Central memory CD4-positive, alpha-beta T cell (primary cell): Measurements from ENCODE around the gene TMEM132E.
"Not testable (repeated sequence)": the region's sequence is repeated elsewhere in the genome, so short reads cannot be mapped to it uniquely, and the experiment has no call there.

ENCODE experiments used
- DNase-seq: peaks from one replicate; pipeline ENCODE4 v3.0.0; 2022
- total RNA-seq, 3 experiments: gene quantifications; one replicate each; lab custom pipeline; 2026; lab: John Stamatoyannopoulos, UW

Gene TMEM132E, protein sequence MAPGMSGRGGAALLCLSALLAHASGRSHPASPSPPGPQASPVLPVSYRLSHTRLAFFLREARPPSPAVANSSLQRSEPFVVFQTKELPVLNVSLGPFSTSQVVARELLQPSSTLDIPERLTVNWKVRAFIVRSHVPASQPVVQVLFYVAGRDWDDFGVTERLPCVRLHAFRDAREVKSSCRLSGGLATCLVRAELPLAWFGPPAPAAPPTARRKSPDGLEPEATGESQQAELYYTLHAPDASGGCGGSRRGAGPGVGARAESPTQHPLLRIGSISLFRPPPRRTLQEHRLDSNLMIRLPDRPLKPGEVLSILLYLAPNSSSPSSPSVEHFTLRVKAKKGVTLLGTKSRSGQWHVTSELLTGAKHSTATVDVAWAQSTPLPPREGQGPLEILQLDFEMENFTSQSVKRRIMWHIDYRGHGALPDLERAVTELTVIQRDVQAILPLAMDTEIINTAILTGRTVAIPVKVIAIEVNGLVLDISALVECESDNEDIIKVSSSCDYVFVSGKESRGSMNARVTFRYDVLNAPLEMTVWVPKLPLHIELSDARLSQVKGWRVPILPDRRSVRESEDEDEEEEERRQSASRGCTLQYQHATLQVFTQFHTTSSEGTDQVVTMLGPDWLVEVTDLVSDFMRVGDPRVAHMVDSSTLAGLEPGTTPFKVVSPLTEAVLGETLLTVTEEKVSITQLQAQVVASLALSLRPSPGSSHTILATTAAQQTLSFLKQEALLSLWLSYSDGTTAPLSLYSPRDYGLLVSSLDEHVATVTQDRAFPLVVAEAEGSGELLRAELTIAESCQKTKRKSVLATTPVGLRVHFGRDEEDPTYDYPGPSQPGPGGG (N-terminal part only)
- total RNA-seq: 0.21 to 0.76 (median 0.39) reads per million in 3 experiments

DNA sequence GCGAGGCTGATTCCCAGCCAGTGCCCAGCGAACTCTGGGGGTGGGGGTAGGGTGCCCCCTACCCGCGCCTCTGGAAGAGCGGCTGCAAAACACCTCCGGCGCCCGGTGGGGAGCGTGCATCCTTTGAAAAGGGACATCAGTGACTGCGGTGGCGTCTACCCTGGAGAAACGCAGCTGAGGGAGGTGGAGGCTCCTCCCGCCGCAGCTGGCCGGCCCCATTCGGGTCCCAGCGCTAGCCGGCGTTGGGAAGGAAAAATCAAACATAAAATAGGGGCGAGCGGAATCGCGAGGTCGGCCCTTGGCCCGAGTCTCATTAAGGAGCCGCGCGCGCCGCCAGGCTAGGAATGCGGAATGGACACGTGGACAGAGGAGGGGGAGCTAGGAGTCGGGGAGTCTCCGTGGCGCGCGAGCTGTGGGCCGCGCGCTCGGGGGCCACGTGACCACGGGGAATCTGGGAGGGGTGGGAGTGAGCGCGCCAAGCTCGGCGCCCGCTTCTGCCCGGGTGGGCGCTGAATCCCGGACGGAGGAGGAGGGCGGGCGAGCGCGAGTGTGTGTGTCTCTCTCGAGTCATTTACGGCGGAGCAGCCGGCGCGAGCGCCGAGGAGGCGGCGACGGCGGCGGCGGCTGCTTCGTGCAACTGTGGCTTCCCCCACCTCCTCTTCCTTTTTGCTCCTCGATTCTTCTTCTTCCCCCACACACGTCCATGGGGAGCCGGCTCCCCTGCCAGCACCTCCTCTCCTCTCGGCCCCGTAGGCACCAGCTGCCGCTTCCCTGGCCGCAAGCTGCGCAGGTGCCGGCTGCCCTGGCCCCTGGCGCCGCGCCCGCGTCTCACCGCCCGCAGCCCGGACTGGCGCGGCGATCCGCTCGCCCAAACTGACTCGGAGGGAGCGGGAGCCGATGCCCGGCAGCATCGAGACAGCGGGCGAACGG, at the start of gene TMEM132E:
Gene TMEM132E, plus strand, starts transcription at position 566 of the 930 bp plus-strand sequence. CDS start 1,495 bp downstream, outside the sequence.
- DNase-seq: no peak

DNA sequence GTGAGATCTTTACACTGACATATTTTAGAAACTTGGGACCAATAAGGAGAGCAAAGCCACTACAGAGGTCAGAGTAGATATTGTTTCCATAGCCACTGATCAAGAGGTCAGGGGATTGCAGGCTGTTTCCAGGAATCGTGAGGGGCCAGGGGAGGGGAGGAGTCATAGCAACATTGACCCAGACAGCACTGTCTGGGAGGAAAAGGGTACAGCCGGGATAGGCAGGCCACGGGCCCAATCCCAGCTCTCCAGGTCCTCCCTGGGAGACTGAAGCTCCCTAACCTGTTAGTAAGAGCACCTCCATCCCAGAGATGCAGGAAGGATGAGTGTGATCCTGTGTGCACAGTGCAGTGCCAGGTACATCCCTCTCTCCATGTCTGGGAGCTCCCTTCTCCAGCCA, 48.5 kb upstream of the TMEM132E start:
- DNase-seq: no peak

DNA sequence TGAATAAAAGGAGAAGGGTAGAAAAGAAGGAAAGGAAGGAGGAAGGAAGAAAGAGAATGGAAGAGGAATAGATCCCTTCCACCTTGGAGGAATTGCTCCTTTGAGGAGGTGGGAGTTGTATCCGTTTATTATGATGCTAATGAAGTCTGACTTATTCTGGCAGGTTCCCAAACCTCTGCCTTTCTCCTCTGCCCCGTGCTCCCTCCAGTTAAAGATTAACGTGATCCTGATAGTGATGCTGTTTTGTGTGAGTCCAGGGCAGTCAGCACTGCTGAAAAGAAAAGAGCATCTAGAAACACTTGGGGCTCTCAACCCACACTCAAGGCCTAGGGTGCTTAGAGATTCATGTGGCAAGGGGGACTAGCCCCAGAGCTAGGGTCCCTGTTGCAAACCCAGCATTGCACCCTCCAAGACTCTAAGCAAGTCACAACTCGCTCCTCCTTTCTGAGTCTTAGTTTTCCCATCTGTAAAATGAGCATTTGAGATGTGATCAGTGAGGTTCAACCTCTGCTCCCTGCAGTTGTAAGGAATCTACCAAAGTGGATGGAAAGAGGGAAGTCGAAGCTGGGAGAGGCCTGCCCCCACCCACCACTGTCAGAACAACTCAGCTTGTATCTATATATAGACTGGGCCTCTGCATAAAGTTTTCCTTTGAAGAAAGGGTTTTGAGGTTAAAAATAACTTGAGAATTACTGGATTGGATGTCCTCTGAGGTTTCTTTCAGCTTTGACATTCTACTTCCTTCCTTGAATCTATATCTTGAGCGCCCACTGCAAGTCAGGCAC, 46.9 kb upstream of the TMEM132E start:
- no peak for DNase-seq

DNA sequence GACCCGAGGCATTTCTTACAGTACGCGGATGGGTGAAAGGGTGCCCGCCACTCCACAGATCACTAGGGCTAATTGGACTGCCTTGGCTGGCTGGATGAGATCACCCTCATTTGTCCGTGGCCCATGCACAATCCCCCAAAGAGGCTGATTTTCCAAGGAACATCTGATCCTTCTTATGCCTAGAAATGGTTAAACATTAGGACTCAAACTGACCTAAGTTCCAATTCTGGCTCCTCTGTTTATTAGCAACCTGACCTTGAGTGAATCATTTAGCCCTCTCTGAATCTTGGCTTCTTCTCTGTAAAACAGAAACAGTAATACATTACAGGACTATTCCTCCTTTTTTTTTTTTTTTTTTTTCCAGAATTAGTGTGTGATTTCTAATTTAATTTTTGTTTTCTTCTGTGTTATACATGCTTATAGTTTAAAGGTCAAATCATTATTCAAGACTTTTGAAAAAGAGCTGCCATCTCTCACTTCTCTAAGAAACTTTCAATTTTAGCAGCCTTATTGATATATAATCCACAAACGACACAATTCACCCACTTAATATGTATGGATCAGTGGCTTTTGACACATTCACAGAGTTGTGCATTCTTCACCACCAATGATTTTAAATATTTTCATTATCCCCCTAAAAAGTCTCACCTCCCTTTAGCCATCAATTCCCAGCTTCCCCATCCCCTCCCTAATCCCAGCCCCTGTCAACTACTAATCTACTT, 45.4 kb upstream of the TMEM132E start:
- no peak for DNase-seq

DNA sequence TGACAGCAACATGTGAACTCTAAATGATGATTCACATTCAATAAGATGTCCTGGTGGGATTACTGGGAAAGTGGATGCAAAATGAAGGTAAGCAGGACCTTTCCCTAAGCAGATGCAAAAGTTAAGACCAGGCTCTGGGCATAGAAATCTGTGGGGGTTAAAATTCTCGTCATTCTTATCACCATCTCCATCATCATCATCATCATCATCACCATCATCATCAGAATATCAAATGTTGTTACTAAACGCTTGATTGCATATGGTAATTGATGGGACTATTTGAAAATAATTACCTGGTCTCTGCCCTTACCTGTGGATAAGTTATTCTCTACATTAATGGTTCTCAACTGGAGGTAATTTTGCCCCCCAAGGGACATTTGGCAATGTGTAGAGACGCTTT, 41.9 kb upstream of the TMEM132E start:
- no peak for DNase-seq

DNA sequence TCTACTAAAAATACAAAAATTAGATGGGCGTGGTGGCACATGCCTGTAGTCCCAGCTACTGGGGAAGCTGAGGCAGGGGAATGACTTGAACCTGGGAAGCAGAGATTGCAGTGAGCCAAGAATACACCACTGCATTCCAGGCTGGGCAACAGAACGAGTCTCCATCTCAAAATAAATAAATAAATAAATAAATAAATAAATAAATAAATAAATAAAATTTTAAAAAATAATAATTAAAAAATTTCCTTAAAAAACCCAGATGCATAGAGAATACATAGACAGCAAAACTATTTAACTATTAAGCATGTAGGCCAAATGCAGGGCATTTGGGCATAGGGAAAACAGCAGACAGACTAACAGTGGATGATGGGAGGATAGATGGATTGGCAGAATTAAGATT, 40.8 kb upstream of the TMEM132E start:
- not testable (repeated sequence) for DNase-seq

DNA sequence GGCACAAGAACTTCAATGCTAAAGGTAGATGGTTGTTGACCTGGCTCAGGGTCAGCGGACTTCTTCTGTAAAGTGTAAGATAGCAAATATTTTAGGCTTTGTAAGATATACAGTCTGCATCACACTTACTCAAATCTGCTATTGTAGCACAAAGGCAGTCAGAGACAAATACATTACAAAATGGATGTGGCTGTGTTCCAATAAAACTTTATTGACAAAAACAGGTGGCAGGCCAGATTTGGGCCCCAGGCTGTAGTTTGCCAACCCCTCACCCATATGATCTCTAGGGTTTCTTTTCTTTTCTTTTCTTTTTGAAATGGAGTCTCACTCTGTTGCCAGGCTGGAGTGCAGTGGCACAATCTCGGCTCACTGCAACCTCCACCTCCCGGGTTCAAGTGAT, 39.5 kb upstream of the TMEM132E start:
- no peak for DNase-seq

DNA sequence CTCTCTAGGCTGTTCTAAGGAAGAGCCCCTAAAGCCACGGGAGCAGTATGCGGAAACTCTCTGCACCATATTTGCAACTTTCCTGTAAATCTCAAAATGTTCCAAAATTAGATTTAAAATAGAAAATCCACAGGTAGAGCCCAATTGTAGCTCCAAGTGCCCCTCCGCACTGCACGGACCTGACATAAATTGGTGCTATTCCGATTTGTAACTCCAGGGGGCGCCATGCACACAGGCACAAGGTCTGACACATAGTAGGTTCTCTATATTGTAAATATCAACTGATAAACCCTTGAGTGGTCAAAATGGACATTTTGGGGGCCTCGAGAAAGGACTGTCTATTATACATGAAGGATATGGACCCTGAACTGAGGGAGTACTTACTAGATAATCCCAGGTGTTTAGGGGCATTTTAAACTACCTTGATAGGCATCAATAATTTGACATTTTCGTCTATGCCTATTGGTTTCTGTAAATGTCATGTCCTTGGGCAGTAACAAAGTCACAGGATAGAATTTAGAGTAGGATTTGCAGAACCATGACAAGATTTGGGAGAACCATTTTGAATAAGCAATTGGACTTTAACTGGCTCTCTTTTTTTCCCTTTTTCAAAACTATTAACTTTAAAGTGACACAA, 36.6 kb upstream of the TMEM132E start:
- peak; percentile 40 for DNase-seq

DNA sequence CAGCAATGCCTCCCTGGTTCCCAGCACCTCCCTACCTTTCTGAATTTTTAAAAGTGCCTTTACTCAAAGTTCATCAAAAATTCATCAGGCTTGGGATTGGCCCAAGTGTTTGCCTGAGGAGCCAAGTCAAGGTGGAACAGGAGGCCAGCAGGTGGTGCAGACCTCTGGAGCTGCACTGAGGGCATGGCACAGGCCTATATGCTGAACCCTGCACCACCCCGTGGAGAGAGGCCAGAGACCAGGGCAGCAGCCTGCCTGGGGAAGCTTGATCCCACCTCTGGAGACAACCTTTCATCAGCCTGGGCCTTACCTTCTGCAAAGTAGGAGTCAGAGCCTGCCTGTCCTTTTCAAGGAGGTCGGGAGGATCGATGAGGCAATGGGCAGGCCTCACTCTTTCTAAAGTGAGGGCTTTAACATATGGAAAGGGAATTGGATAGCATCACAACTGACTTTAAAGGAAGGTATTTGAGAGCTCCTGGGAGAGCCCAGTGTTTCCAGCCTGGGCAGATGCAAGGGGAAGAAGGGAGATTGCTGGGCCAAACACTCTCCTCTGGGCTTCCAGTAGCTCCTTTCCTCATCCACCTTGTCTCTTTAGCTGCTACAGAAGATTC, 31.8 kb upstream of the TMEM132E start:
- no peak for DNase-seq

DNA sequence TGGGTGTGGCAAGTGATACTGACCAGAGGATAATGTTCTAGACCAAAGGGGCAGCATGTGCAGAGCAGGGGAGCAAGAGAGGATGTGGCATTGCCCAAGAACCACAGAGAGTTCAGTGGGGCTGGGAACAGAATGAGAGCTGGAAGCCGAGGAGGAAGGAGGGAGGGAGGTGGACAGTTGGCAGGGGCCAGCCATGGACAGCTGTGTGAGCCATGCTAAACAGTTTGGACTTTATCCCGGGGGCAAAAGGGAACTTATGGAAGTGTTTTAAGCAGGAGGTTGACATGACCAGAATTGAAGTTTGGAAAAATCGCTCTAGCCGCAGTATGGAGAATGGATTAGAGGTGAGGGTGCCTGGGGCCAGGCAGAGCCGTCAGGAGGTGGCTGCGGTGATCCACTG, 29.4 kb upstream of the TMEM132E start:
- DNase-seq: no peak

DNA sequence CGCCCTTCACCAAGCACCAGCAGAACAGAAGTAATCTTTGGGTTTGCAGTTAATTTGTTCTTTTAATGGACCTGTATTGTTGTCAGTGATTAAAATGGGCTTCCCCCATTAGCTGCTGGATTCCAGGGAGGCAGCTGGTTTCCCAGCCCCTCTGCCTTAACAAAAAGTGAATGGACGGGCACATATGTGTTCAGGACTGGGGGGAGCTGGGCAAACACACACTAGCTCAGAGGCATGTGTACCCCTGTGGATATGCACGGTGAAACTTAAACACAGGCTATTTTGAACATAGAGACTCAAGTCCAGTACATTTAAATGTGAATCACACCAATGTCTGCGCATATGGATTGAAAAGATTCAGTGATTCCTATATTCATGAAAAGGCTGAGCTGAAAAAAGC, 25.5 kb upstream of the TMEM132E start:
- DNase-seq: no peak

DNA sequence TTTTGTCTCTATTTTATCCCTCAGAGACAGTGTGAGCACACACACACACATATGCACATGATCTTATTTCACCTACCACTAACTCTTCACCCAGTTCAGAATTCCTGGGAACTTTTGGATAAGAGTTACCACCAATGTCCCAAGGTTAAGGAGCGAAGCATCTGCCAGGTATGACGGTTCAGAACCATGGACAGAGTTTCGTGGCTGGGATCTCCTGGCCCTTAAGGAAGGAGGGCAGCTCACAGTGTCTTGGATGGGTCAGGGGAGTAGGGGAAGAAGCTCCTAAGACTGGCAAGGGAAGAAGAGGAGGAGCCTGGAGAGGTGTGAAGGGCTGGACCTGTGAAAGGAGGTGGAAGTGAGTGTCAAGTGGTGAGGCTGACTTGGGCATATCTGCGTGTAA, 23.0 kb upstream of the TMEM132E start:
- DNase-seq: no peak

DNA sequence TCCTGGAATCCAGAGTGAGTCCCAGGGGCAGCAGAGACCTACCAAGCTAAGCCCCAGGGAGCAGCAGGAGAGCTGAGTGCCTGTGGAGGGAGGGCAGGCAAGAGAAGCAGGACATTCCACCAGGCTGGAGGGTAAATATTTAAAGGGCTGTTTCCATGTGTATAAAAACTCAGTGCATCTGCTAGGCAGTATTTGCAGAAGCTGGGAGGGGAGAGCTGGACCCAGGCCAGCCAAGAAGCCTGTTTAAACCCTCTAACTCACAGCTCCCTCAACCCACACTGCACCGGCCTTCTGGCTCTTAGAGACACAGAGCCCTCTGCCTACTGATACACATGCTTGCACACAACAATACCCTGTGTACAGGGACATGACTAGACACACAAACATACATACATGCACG, 22.5 kb upstream of the TMEM132E start:
- no peak for DNase-seq

DNA sequence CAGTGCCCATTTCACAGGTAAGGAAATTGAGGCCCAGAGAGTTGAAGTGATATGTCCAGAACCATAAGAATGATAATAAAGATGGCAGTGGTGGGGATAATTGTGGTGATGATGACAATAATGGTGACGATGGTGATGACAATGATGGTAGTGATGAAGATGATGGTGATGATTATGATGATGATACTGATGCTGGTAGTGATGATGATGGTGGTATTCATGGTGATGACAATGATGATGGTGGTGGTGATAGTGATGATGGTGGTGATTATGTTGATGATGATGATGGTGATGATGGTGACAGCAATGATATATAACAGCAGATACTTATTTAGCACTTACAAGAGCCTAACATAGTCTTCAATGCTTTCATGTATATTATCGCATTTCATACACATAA, 18.1 kb upstream of the TMEM132E start:
- DNase-seq: no peak

DNA sequence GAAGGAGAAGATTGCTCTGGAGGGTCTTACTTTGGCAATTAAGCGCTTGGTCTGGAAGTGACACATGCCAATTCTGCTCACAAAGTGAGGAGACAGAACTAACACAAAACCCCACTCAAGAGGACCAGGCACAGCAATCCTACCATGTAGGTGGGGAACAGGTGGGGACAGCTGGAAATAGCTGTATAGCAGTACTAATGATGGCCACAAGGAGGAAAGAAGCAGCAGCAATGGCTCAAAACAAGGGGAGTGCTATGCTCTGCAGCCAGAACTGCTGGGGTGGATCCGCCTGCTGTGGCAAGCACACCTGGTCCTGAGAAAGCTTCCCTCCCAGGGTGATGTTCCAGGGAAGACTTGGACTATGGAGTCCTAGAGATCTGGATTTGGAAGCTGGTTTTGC, 17.0 kb upstream of the TMEM132E start:
- no peak for DNase-seq

DNA sequence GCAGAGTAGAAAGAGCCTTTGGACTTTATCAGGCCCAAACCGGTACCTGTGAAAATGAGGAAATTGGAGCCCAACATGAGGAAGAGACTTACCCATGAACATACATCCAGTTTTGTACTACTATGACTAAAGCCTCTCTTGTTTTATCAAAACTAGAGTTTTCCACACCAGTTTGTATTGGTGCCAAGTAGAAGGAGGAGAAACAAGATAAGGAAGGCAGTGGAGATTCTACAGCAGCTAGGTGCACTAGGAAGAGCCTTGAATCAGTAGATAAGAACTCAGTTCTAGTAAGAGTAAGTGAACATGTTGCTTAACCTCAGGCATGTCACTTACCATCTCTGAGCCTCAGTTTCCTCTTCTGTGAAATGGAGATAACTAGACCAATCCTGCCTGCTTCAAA, 13.7 kb upstream of the TMEM132E start:
- no peak for DNase-seq

DNA sequence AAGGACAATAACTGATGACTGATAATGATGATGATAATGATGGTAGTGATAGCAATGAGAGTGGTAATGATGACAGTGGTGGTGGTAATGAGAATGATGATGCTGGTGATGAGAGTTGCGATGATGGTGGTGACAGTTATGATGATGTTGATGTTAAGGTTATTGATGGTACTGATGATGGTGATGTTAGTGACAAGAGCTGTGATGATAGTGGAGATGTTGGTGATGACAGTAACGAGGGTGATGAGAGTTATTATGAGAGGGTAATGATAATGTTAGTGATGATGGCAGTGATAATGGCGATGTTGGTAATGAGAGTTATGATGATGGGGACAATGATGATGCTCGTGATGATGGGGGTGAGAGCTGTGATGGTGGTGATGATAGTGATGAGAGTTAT, 13.2 kb upstream of the TMEM132E start:
- no peak for DNase-seq

DNA sequence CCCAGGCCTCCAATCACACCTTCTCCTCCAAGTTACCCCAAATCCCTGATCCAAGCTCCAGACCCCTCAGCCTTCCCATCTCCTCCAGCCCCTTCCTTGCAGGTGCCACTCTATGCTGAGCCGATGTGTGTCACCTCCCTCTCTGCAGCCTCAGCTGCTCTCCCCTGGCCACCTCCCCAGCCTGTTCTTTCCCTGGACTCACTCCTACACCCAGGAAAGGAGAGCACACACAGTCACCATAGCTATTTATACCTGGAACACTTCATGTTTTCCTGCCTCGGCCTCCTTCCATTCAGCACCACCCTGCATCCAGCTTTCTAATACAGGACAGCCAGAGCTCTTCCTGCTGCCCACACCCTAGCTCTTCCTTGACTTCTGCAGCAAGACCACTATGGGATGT, 12.5 kb upstream of the TMEM132E start:
- no peak for DNase-seq

DNA sequence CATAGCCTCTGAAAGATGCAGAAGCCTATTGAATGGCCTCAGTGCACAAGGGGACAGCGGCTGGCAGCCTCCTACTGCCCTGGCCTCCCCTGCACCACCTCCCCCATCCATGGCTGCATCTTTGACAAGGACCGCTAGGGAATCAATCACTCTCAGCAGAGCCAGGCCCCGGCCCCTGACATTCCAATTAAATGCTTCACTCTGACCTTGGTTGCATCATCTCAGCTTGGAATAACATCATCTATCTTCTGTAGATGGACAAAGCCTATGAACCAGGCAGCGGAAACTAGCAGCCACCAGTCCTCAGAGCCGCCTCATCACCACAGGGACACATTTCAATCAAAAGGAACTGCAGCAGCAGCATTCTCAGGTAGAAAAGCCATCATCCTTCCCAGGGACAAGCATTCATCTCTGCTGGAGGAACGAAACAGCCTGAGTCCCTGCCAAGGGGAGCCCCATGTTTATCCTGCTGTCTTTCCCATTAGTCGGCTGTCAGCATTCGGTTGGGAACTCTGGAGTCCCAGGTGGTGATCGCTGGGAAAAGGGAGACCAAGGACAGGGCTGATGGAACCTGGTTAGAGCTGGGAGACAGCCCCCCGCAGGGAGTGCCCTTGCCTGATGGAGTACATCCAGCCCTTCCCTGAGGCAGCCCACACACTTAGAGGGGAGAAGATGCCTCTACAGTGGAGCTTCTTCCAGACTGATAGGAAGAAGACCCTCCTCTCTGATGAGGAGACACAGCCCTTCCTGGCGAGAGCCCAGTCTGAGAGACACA, 11.5 kb upstream of the TMEM132E start:
- no peak for DNase-seq

DNA sequence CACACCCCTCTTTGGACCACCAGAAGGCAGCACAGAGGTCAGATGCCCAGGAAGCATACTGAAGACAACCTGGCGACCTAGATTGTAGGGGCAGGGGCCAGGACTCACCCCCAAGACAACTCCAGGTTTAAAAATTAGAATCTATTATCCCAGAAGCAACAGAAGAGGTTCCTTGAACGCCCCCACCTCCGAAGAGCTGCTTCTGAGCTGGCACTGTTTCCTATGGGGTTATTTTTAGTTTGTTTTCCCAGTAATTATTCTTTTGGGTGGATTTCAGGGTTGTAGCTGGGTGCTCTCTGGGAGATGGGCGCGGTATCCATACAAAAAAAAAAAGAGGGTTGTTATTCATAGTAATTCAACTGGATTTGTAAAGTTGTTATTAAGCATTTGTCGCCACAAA, 10.4 kb upstream of the TMEM132E start:
- DNase-seq: no peak
